H54 (cell line): ENCODE results near the gene TRERF1.

Experiments used
- DNase-seq: peaks from one replicate; pipeline ENCODE4 v3.0.0; 2011; ENCODE audit warnings: low spot score, mixed read lengths; ENCODE audit not compliant: insufficient read length
- FAIRE-seq: peaks from 3 replicates; lab custom pipeline; 2011; peaks lifted over from hg19 to GRCh38; lab: Jason Lieb, UNC
- POLR2A ChIP-seq: IDR thresholded peaks from 2 replicates; pipeline ENCODE4 v1.6.1; 2011; ENCODE audit warnings: low read depth, mild to moderate bottlenecking, low read length

TRERF1 gene

DNA sequence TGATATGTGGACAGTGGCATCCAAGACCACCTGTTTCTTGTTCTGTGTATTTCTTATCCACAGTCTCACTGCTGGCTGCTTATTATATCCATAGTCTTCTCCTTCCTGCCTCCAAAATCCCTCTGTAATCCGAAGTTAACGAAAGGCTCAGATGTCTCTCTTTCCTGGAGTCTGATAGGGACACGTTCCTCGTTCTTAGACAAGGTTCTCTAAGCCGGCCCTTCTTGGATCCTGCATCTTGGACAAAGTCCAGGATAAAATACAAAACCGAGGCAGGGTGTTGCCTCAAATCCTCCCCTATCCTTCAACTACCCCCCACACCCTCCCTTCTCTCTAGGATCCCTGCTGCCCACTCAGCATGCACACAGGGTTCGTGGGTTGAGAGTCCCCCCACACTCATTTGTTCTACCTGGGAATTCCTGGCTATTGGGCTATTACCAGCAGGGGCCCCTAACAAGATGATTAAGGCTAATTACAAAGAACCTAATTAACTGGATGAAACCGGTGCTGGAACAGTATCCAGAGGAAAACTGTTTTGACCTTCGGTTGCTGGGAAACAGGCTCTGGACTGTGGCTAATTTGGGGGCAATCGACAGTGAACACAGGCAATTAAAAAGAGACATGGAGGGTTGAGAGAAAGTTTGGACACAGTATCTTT lies 201.3 kb downstream of the TRERF1 start:
- TF ChIP-seq POLR2A = no peak
- FAIRE-seq = no peak
- DNase-seq = no peak

DNA sequence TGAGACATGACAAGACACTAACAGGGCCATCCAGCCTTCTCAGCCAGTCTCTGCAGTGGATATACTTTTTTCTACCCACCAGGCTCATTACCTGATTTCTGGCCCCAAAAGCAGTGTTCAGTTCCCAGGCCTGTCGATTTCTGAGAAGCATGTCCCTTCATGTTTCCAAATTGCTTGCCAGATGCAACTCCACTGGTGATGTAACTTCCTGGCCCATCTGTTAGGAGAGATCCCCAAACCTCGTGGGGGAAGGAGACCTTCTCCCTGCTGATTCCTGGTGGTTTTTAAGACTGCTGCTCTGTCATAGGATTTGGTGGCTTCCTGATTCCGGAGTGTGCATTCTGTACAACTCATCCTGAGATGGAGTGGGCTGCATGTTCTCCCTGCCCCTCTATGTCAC lies 202.4 kb downstream of the TRERF1 start:
- FAIRE-seq = no peak

DNA sequence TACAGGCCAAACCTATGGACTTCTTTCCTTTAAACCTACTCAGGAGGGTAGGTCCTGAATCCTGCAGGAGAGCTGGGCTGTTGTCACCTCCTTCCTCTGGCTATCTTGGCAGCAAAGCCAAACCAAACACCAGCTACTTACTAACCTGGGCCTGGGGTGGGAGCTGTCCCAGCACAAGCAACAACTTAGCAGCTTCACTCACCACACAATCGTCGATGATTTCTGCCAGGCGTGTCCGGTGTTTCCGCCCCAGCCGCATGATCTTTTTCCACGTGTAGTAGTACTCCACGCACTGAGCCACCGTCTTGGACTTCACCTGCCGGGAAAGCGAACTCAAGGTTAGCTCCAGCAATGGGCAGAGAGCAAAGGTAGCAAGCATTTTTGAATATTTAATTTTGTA lies 208.7 kb downstream of the TRERF1 start:
- FAIRE-seq (no peak), DNase-seq (no peak)
- no peak for TF ChIP-seq POLR2A

More for the DNA sequence above, 202.4 kb downstream of the TRERF1 start:
- DNase-seq = no peak
- no peak for TF ChIP-seq POLR2A

DNA sequence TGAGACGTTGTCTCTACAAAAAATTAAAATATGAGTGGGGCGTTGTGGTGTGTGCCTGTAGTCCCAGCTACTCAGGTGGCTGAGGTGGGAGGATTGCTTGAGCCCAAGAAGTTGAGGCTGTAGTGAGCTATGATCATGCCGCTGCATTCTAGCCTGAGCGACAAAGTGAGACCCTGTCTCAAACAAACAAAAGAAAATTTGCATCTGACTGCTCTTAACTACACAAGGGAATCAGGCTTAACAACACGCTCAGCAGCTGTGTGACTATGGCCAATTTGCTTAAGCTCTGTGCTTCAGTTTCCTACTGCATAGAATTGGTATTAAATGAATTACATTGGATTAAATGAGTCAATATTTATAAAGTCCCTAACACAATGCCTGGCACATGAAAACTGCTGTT lies 209.8 kb downstream of the TRERF1 start:
- no peak for TF ChIP-seq POLR2A
- DNase-seq = no peak
- no peak for FAIRE-seq

DNA sequence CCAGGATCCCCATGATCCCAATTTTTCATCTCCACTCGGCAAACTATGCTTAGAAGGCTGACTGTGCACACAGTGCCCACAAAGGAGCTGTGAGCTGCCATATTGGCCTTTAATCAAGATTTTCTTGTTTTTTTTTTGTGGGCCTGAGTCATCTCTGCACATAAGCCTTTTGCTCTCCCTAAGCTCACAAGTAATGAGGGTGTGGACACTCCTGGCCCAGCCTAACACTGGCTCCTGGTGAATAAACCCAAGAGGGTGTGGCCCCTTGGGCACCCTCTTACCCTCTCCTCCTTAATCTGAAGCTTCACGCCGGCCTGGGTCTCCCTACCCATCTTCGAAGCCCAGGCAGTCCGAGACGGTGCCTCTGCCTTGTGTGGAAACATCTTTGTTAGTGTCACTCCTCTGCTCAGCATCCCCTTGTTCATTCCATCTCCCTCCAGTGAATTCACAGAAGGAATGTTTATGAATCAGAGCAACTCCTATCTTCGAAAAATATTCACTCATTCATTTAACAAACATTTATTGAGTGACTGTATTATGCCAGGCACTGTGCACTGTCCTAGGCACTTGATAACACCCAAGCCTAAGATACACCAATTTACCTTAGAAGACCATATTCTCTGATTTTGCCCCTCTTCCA lies 211.9 kb downstream of the TRERF1 start:
- peak; percentile 54 for DNase-seq
- peak; percentile 72 for FAIRE-seq
- TF ChIP-seq POLR2A = no peak

DNA sequence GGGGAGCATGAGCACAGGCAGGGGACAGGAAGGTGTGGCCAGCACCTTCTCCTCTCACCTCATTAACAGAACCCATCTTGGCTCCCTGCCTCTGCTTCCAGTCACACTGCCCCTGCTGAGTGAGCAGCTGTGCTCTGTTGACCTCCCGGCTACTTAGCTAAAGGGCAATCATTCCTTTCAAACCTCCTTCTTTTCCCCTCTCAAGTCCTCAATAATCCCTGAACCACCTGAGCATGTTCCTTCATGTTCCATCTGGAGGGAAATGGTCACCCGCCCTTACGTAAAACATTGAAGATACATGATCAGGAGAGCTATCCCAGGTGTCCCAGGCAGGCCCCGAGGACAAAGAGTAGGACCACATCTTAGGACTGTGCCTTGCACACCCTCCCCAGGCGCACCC lies 212.4 kb downstream of the TRERF1 start:
- no peak for TF ChIP-seq POLR2A
- DNase-seq (no peak), FAIRE-seq (no peak)

DNA sequence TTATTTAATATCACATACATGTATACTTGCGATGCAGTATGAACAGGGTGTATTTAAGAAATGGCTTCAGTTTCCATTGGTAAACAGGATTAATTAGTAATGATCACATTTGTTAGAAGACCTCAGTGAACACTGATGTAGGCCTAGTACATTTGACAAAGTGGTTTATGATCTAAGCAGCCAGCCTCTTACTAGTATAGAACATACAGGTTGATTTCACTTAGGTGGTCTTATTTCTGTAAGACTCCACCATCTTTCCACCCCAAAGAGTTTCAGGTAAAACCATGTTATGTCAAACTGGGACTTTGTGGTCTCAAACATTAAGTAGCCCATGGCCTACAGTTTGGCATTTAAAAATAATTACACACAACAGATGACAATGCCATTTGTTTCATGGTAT lies 213.9 kb downstream of the TRERF1 start:
- TF ChIP-seq POLR2A = no peak
- no peak for FAIRE-seq
- no peak for DNase-seq

DNA sequence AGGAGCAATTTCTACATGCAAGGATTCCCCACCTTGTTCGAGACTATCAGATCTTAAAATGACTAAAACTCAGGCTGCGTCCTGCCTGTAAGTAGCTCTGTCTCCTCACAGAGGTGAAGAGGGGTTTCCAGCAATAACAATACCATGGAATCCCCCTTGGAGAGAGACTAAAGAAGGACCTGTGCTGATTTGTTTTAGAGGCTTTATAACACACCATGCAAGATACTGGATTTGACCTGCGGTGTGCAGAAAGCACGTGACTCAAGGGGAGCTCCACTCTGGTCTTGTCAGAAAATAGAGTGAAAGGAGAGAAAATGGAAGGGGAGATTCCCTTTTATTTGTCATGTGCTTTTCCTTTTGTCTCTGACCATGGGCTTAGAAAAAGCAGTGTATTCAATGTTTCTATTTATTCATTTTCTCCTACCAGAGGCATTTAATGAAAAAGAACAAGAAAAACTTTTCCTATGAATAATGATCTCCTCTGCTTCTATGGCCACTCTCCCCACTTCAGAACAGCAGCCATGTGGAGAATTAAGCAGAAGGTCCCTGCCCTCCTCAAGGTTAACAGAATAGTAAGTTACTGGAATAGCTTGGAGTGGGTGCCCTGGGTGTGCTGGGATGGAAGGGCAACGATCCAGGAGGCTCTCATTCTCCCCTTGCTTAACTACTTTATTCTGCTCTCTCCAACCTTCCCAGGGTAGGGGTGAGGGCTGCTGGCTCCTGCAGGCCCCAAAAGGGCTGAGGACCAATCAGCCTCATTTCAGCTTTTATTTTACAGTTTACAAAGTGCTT lies 214.8 kb downstream of the TRERF1 start:
- no peak for FAIRE-seq
- no peak for DNase-seq
- TF ChIP-seq POLR2A = no peak

DNA sequence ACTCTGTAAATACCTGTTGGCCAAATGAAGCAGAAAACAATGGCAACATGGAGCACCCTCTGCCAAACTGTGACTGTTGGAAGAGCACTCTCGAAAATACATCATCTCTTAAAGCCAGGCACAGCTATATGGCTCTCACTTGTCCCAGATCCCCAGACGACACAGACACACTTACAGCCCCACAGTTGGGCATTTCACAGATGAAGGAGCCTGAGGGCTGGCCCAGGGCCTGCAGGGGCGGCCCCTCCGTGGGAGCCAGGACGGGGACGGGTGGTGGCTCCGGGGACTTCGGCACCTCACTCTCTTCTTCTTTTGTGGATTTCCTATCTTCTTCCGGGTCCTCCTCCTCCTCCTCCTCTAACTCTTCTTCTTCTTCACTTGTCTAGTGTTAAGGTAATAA lies 215.7 kb downstream of the TRERF1 start:
- no peak for TF ChIP-seq POLR2A
- FAIRE-seq (no peak), DNase-seq (no peak)

DNA sequence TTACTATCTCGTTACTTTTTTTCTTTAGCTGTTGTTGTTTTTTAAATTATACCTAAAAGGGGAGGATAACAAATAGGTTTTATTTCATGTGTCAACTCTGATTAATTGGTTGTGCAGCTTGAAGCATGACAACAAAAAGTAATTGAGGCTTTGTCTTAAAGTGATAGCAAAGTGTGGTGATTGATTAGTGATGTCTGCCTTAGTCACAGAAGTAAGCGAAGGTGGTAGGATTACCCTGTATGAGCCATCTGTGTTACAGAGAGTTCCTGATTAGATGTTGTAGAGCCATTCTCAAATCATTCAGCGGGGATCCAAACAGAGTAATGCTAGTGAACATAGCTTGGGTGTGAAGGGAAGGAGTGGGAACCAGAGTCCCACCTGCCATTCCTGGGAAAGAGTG lies 219.7 kb downstream of the TRERF1 start:
- FAIRE-seq (no peak), DNase-seq (no peak)
- TF ChIP-seq POLR2A = no peak

DNA sequence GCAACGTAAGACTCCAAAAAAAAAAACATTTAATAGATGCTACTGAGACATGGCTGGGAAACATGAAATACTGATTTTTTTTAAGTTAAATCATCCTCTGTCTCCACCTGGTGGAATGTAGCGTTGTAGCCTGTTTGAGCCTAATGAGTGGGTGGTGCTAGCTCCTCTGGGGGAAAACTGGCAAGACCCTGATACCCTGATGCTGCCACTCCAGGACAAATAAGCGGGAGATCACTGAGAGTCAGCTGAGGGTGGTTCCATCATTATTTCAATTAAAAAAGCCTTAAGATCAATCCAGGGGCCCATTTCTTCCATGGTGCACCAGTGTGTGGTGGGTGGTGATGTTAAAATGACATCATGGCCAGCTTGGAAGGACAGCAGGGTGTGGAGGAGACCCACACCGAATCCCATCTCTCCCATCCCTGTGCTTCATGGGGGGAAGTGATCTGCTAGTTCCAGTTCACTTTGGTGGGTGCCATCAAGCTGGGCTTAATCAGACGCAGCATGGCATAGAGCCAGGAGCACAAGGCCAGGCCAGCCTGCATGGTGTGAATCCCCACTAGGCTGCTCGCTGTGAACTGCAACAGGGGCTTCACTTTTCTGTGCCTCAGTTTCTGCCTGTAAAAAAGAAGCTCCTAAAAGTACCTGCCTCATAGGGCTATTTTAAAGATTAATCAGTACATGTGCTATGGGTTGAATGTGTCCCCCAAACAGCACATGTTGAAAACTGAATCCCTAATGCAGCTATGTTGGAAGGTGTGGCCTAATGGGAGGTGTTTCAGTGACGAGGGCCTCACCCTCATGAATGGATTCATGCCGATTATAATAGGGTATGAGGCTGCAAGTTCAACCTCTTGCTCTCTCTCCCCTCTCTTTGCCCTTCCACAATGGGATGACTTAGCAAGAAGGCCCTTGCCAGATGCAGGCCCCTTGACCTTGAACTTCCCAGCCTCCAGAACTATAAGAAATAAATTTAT lies 221.1 kb downstream of the TRERF1 start:
- FAIRE-seq (no peak), DNase-seq (no peak)
- no peak for TF ChIP-seq POLR2A

DNA sequence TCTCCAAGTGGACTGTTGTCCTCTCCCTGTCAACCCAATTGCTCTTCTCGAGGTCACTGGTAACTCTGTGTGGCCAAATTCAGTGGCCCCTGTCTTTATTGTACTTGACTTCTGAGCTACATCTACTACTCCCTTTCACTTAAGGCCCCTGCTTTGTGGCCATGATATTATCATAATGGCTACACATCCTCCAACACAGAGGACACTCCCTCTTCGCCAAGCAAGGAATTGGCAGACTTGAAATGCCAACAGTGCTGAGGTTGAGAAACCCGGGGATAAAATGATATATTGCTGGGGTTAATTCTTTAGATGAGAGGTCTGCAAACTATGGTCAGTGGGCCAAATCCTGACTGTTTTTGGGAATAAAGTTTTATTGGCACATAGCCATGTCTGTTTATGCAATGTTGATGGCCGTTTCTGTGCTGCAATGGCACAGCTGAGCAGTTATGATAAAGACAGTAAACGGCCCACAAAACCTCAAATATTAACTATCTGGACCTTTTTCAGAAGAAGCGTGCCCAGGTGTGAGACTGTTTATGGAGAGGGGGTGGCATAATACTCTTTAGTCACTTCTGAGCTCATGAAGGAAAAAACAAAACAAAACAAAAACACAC lies 222.1 kb downstream of the TRERF1 start:
- FAIRE-seq = no peak
- no peak for DNase-seq
- TF ChIP-seq POLR2A = no peak

DNA sequence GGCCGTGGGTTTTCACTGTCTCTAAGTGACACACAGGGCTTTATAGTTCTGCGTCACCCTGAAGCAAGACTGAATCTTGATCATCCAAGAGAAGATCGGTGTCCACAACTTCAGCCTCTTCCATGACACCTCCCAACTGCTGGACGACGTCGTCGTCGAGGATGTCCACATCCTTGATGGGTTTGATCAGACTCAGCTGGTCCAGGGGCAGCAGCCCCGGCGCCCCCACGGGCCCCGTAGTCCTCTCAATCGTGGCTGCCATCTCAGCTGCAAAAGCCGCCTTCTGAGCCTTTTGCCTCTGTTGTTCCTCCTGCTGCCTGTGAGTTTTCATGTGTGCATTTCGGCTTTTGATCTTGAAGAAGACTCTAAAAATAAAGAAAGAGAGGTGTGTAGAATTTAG lies 223.4 kb downstream of the TRERF1 start:
- TF ChIP-seq POLR2A = no peak
- DNase-seq (no peak), FAIRE-seq (no peak)
